Prostate gland (tissue), 2 donors: ENCODE measurements around the gene LAMTOR2. TPM values are rescaled to one million over a fixed set of nuclear protein-coding genes. Genes with fewer than 3 reads are reported as not detected.

Experiments used
- DNase-seq: peaks from one replicate; pipeline ENCODE4 v3.0.0-alpha.2; 2019; ENCODE audit warnings: low spot score
- H3K27ac ChIP-seq, 2 donors: fragments of 200-600 bp; sonication (generic); 2 replicates each; pipeline ENCODE4 v1.5.1; 2017 to 2019
- H3K27me3 ChIP-seq: fragments of 200-600 bp; sonication (generic); replicated peaks from 2 replicates; pipeline ENCODE4 v1.5.1; 2019; ENCODE audit not compliant: insufficient read depth
- H3K36me3 ChIP-seq, 2 donors: fragments of 200-600 bp; sonication (generic); 1 replicate in 1 of 2; 2 replicates in 1 of 2; pipeline versions ENCODE4 v1.5.1 to v1.8.1; 2017 to 2019
- H3K4me1 ChIP-seq: fragments of 200-600 bp; sonication (generic); replicated peaks from 2 replicates; pipeline ENCODE4 v1.5.1; 2019
- H3K4me3 ChIP-seq, 2 donors: fragments of 200-600 bp; sonication (generic); 2 replicates each; pipeline ENCODE4 v1.5.1; 2017 to 2019
- H3K9me3 ChIP-seq: fragments of 200-600 bp; sonication (generic); 2 replicates; pipeline ENCODE4 v1.5.1; 2017
- CTCF ChIP-seq, 4 experiments: fragments of 200-600 bp in 2 of 4; fragments of 450-650 bp in 2 of 4; sonication (generic) in 2 of 4; IDR thresholded peaks; 1 replicate in 3 of 4; 2 replicates in 1 of 4; pipeline ENCODE4 v1.5.1; 2016 to 2019; ENCODE audit warnings: antibody characterized with exemption in 4 of 4, mild to moderate bottlenecking in 2 of 4, moderate library complexity in 2 of 4
- POLR2A ChIP-seq: fragments of 450-650 bp; IDR thresholded peaks from one replicate; pipeline ENCODE4 v1.6.1; 2016; ENCODE audit warnings: antibody characterized with exemption, mild to moderate bottlenecking
- POLR2AphosphoS5 ChIP-seq: sonication (generic); formaldehyde crosslinking; IDR thresholded peaks from one replicate; pipeline ENCODE4 v1.6.1; 2017; ENCODE audit warnings: antibody characterized with exemption
- WGBS: methylation state at CpG from one replicate; pipeline ENCODE4 v1.1.5; 2018; 5-methylcytosine and 5-hydroxymethylcytosine counted together
- intact Hi-C: fragments of 100-400 bp; cut with DNase I; formaldehyde crosslinking; loops from one replicate; pipeline ENCODE4 v1.14.2; 2022
- total RNA-seq, 2 donors: library from RNA; depleted of rRNA; stranded (reverse); fragments of >200 nt; gene quantifications; one replicate each; pipeline ENCODE4 v1.1.0, GENCODE V29; 2016

The LAMTOR2 gene
- total RNA-seq, 2 donors from 2014 or later = 48.0 to 91.4 TPM

GRCh38 chr1:156050376-156050775 is 4.2 kb upstream of the LAMTOR2 start:
- no peaks in the 10 kb centered on the region for H3K27me3 ChIP-seq
- H3K4me1 ChIP-seq = no peaks in the 10 kb centered on the region
- intact Hi-C loops = no loop called here
- DNase-seq = no peak
- no peak overlapping the region for H3K27ac ChIP-seq
- 76% methylated on average over 3 of the region's 4 CpGs for WGBS
- H3K4me3 ChIP-seq = no peak overlapping the region
- TF ChIP-seq POLR2A (no peak), POLR2AphosphoS5 (no peak), CTCF (IDR thresholded peaks at IDR 0.05) (no peak)
- H3K9me3 ChIP-seq = no peaks in the 10 kb centered on the region
- H3K36me3 ChIP-seq = no peaks in the 10 kb centered on the region

- Histone ChIP-seq H3K36me3 (no peaks in the 10 kb centered on the region), H3K27ac (no peak overlapping the region), H3K4me1 (no peaks in the 10 kb centered on the region), H3K9me3 (no peaks in the 10 kb centered on the region), H3K4me3 (no peak overlapping the region), H3K27me3 (no peaks in the 10 kb centered on the region)
- intact Hi-C loops = no loop called here
- no peak for TF ChIP-seq CTCF (IDR thresholded peaks at IDR 0.05)
- no peak for TF ChIP-seq POLR2AphosphoS5
- DNase-seq = no peak
- WGBS = 86% methylated on average over 7 of the region's 7 CpGs
Observed at GRCh38 chr1:156051011-156051725, 3.4 kb upstream of the LAMTOR2 start.

- WGBS = 2% methylated on average over 56 of the region's 63 CpGs
- Histone ChIP-seq H3K27ac (peak overlapping the region; percentile 89), H3K4me1 (no peaks in the 10 kb centered on the region), H3K36me3 (no peaks in the 10 kb centered on the region), H3K9me3 (no peaks in the 10 kb centered on the region), H3K4me3 (peak overlapping the region; percentile 69 to 93), H3K27me3 (no peaks in the 10 kb centered on the region)
- intact Hi-C loops = no loop called here
- no peak for TF ChIP-seq POLR2A
- no peak for TF ChIP-seq POLR2AphosphoS5
- peak in 1 of 4 experiments; percentile 13 for TF ChIP-seq CTCF (IDR thresholded peaks at IDR 0.05)
- no peak for DNase-seq
Observed at GRCh38 chr1:156052862-156053767, 1.5 kb upstream of the LAMTOR2 start.

- Histone ChIP-seq H3K27me3 (no peaks in the 10 kb centered on the region), H3K27ac (peak within 1 kb of the TSS; percentile 89), H3K4me3 (peak within 1 kb of the TSS; percentile 69 to 93), H3K36me3 (no peaks in the 10 kb centered on the region), H3K9me3 (no peaks in the 10 kb centered on the region), H3K4me1 (no peaks in the 10 kb centered on the region)
- intact Hi-C loops = no loop called here
- under 1% methylated on average over 43 of the region's 49 CpGs for WGBS
- TF ChIP-seq CTCF (IDR thresholded peaks at IDR 0.05) (peak; percentile 25 to 75 (median 39)), POLR2AphosphoS5 (no peak)
- peak; percentile 84 for DNase-seq
Observed at GRCh38 chr1:156053768-156054499, 648 bp upstream of the LAMTOR2 start, which contains the start of gene UBQLN4. Gene UBQLN4, minus strand, starts transcription at chr1:156053798. Its CDS starts 97 bp downstream, at chr1:156053701.
